A673 (cell line): ENCODE measurements around the gene PLTP.

ENCODE experiments used
- CTCF ChIP-seq: fragments of 300-800, 200-600 bp; sonication (generic); conservative IDR thresholded peaks from 2 replicates; pipeline ENCODE4 v1.5.1; 2017; ENCODE audit warnings: low read depth, mild to moderate bottlenecking, antibody characterized with exemption, low read length, moderate library complexity, mixed read lengths
- EZH2 ChIP-seq: fragments of 200-600 bp; sonication (generic); IDR thresholded peaks from 2 replicates; pipeline ENCODE4 v1.6.1; 2017; ENCODE audit warnings: borderline replicate concordance, low read depth, mild to moderate bottlenecking, mixed read lengths, antibody characterized with exemption, low read length; ENCODE audit not compliant: poor library complexity, severe bottlenecking

- TF ChIP-seq CTCF = no peak
- TF ChIP-seq EZH2 = no peak
Measured at GRCh38 chr20:45899046-45899835, 12.7 kb downstream of the PLTP start.
